PC-3 (cell line): ENCODE measurements around the gene MYBPC3.

Experiments used
- EZH2phosphoT487 ChIP-seq: fragments of 300-600 bp; sonication (generic); IDR thresholded peaks from 2 replicates; pipeline ENCODE4 v1.6.1; 2018; ENCODE audit warnings: mild to moderate bottlenecking, antibody characterized with exemption, low read length, borderline replicate concordance
- TF ChIP-seq, protein P1 (sequence below): fragments of 300-600 bp; sonication (generic); conservative IDR thresholded peaks from 2 replicates; pipeline ENCODE4 v1.5.1; 2017; ENCODE audit warnings: antibody characterized with exemption, low read depth, mild to moderate bottlenecking, low read length

DNA sequence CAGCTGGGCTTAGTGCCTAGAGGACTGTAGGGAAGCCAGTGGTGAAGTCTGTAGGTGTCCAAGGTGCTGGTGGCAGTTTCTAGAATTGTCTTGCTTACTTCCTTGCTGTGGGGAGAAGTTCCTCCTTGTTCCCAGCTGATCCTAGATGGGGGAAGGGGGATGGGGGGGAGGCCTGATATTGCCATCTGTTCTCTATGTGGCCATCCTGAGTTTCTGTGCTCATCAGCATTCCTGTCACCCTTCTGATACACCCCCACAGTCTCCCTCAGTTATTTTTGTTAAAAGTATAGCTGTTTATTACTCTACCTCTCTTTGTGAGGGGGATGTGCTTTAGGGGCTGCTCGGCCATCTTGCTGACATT is 46.0 kb downstream of the MYBPC3 start:
- TF ChIP-seq, protein P1, sequence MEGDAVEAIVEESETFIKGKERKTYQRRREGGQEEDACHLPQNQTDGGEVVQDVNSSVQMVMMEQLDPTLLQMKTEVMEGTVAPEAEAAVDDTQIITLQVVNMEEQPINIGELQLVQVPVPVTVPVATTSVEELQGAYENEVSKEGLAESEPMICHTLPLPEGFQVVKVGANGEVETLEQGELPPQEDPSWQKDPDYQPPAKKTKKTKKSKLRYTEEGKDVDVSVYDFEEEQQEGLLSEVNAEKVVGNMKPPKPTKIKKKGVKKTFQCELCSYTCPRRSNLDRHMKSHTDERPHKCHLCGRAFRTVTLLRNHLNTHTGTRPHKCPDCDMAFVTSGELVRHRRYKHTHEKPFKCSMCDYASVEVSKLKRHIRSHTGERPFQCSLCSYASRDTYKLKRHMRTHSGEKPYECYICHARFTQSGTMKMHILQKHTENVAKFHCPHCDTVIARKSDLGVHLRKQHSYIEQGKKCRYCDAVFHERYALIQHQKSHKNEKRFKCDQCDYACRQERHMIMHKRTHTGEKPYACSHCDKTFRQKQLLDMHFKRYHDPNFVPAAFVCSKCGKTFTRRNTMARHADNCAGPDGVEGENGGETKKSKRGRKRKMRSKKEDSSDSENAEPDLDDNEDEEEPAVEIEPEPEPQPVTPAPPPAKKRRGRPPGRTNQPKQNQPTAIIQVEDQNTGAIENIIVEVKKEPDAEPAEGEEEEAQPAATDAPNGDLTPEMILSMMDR, result no peak
- TF ChIP-seq EZH2phosphoT487, result no peak
